Mesendoderm (in vitro differentiated cells): ENCODE measurements around the gene NFIA.

ENCODE experiments used
- DNase-seq: peaks from one replicate; pipeline ENCODE4 v3.0.0; 2013
- H2AK5ac ChIP-seq: 2 replicates; pipeline ENCODE4 v1.6.1; 2013; ENCODE audit warnings: low read length, inconsistent platforms
- H2BK120ac ChIP-seq: 2 replicates; pipeline ENCODE4 v1.6.1; 2013; ENCODE audit warnings: low read depth, mild to moderate bottlenecking, low read length, moderate library complexity, mixed read lengths
- H2BK15ac ChIP-seq: replicated peaks from 2 replicates; pipeline ENCODE4 v1.6.1; 2013; ENCODE audit warnings: low read depth, mild to moderate bottlenecking, moderate library complexity
- H2BK5ac ChIP-seq: 2 replicates; pipeline ENCODE4 v1.6.1; 2013; ENCODE audit warnings: low read length, inconsistent platforms
- H3K18ac ChIP-seq: 2 replicates; pipeline ENCODE4 v1.6.1; 2013; ENCODE audit warnings: mild to moderate bottlenecking, low read length, mixed read lengths
- H3K23ac ChIP-seq: one replicate; pipeline ENCODE4 v1.6.1; 2013; ENCODE audit warnings: low read length
- H3K27ac ChIP-seq: 2 replicates; pipeline ENCODE4 v1.5.1; 2013; ENCODE audit warnings: low read depth, mild to moderate bottlenecking, inconsistent platforms, low read length, moderate library complexity
- H3K27me3 ChIP-seq: 2 replicates; pipeline ENCODE4 v1.6.1; 2013; ENCODE audit warnings: low read length, control low read depth, mild to moderate bottlenecking, inconsistent platforms; ENCODE audit not compliant: insufficient read depth, poor library complexity
- H3K36me3 ChIP-seq: 2 replicates; pipeline ENCODE4 v1.6.1; 2013; ENCODE audit warnings: low read length, inconsistent platforms; ENCODE audit not compliant: control insufficient read depth, insufficient read depth
- H3K4ac ChIP-seq: one replicate; pipeline ENCODE4 v1.6.1; 2013; ENCODE audit warnings: low read depth, mild to moderate bottlenecking, low read length, moderate library complexity
- H3K4me1 ChIP-seq: 2 replicates; pipeline ENCODE4 v1.6.1; 2013; ENCODE audit warnings: low read depth, low read length, inconsistent platforms; ENCODE audit not compliant: control insufficient read depth
- H3K4me2 ChIP-seq: 2 replicates; pipeline ENCODE4 v1.6.1; 2013; ENCODE audit warnings: low read length
- H3K4me3 ChIP-seq: 2 replicates; pipeline ENCODE4 v1.5.1; 2013; ENCODE audit warnings: mild to moderate bottlenecking, low read length
- H3K56ac ChIP-seq: one replicate; pipeline ENCODE4 v1.6.1; 2013; ENCODE audit warnings: low read length
- H3K79me1 ChIP-seq: 2 replicates; pipeline ENCODE4 v1.6.1; 2013; ENCODE audit warnings: low read length, inconsistent platforms
- H3K79me2 ChIP-seq: 2 replicates; pipeline ENCODE4 v1.6.1; 2013; ENCODE audit warnings: mild to moderate bottlenecking, low read length; ENCODE audit not compliant: control insufficient read depth, insufficient read depth
- H3K9ac ChIP-seq: 2 replicates; pipeline ENCODE4 v1.6.1; 2013; ENCODE audit warnings: low read length, inconsistent platforms
- H4K5ac ChIP-seq: one replicate; pipeline ENCODE4 v1.6.1; 2013; ENCODE audit warnings: low read length
- H4K8ac ChIP-seq: one replicate; pipeline ENCODE4 v1.6.1; 2013; ENCODE audit warnings: low read depth, mild to moderate bottlenecking, control low read depth, low read length, moderate library complexity
- WGBS: extraction: QIAGEN DNeasy Blood & Tissue Kit; methylation state at CpG from one replicate; pipeline ENCODE4 v1.1.7; 2013; ENCODE audit warnings: low lambda C conversion rate, missing lambda C conversion rate; ENCODE audit not compliant: insufficient coverage; ENCODE audit errors: extremely low coverage; 5-methylcytosine and 5-hydroxymethylcytosine counted together

Gene NFIA

DNA sequence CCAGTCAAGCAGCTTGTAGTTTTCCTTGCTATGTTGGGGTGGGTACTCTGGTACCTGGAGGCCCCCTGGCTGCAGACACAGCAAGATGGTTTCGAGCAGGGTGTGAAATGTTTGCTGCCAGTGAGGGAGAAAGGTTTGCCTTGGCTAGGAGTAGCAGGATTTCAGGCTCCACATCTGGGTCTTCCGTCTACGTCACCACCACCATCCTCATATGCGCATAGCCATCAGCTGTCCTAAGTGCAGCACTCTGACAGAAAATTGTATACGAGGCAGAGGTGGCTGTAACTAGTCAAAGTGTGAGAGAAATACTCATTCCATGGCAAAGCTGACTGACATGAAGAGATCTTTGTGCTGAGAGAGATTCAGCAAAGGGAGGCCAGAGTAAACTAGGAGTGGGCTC lies 212.6 kb downstream of the NFIA start:
- Histone ChIP-seq H3K4me2 (no peak overlapping the region), H3K23ac (no peak overlapping the region), H4K8ac (no peak overlapping the region), H3K9ac (no peak overlapping the region), H3K4me1 (no peaks in the 10 kb centered on the region), H3K79me2 (no peaks in the 10 kb centered on the region), H3K56ac (no peak overlapping the region), H2BK120ac (no peak overlapping the region), H3K4me3 (no peak overlapping the region), H3K4ac (no peak overlapping the region), H3K79me1 (no peaks in the 10 kb centered on the region), H2AK5ac (no peak overlapping the region), H3K18ac (no peak overlapping the region), H3K27me3 (no peaks in the 10 kb centered on the region), H3K27ac (no peak overlapping the region), H2BK5ac (no peak overlapping the region), H2BK15ac (no peak overlapping the region), H3K36me3 (no peaks in the 10 kb centered on the region), H4K5ac (no peak overlapping the region)
- no CpG with 5 or more reads among the region's 5 CpGs for WGBS
- DNase-seq: no peak

DNA sequence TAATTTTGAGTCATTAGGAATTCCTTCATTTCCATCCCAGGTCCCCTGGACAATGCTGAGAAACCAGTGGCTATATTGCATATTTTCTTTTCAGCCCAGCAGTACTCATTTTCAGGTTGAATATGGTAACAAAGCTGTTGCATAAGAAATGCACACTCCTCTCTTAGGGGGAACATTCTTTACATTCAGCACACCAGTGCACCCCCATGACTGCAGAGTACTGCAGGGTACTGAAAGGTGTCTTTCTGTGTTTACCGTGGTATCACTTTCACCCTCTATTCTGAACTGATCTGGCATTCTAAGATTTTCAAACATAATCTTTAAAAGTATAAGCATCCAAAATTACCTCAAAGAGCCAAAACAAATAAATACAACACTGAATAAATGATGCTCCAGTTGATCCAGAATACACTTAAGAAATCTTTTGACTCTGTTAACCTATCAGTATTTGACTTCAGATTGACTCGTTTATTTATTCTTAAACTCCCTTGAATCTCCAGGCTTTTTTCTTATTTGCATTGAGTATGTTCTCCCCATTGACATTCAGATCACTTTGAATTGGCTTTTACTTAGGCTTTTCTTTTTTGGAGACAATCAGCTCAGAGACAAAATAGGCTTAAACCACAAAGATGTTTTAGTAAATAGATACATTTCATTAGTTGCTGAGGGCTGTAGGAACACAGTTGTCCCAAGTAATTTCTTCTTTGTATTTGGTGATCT lies 213.6 kb downstream of the NFIA start:
- Histone ChIP-seq H3K9ac (no peak overlapping the region), H2BK5ac (no peak overlapping the region), H3K36me3 (no peaks in the 10 kb centered on the region), H3K4me3 (no peak overlapping the region), H4K5ac (no peak overlapping the region), H3K18ac (no peak overlapping the region), H3K27me3 (no peaks in the 10 kb centered on the region), H3K4me2 (no peak overlapping the region), H4K8ac (no peak overlapping the region), H3K4ac (no peak overlapping the region), H3K4me1 (no peaks in the 10 kb centered on the region), H3K27ac (no peak overlapping the region), H2BK15ac (no peak overlapping the region), H3K23ac (no peak overlapping the region), H3K79me2 (no peaks in the 10 kb centered on the region), H2AK5ac (no peak overlapping the region), H3K56ac (no peak overlapping the region), H3K79me1 (no peaks in the 10 kb centered on the region), H2BK120ac (no peak overlapping the region)
- WGBS: no CpG with 5 or more reads among the region's 2 CpGs
- no peak for DNase-seq

DNA sequence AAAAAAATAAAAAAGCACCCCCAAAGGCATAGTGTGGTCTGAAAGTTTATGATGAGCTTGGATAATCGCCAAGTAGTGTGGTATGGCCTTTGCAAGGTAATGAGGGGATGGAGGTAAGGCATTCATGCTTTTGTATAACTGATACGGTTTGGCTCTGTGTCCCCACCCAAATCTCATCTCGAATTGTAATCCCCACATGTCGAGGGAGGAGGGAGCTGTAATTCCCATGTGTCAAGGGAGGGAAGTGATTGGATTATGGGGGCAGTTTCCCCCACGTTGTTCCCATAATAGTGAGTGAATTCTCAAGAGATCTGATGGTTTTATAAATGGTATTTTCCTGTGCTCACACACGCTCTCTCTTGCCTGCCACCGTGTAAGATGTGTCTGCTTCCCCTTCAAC lies 215.5 kb downstream of the NFIA start:
- Histone ChIP-seq H3K4me3 (no peak overlapping the region), H3K4me1 (peaks cover 2% of the 10 kb centered on the region), H2BK15ac (no peak overlapping the region), H3K4ac (no peak overlapping the region), H3K27ac (no peak overlapping the region), H3K9ac (no peak overlapping the region), H4K8ac (no peak overlapping the region), H3K36me3 (no peaks in the 10 kb centered on the region), H3K4me2 (no peak overlapping the region), H3K56ac (no peak overlapping the region), H3K79me1 (no peaks in the 10 kb centered on the region), H2BK120ac (no peak overlapping the region), H3K23ac (no peak overlapping the region), H4K5ac (no peak overlapping the region), H3K79me2 (no peaks in the 10 kb centered on the region), H2AK5ac (no peak overlapping the region), H3K18ac (no peak overlapping the region), H3K27me3 (no peaks in the 10 kb centered on the region), H2BK5ac (no peak overlapping the region)
- no CpG with 5 or more reads among the region's 7 CpGs for WGBS
- DNase-seq: no peak

DNA sequence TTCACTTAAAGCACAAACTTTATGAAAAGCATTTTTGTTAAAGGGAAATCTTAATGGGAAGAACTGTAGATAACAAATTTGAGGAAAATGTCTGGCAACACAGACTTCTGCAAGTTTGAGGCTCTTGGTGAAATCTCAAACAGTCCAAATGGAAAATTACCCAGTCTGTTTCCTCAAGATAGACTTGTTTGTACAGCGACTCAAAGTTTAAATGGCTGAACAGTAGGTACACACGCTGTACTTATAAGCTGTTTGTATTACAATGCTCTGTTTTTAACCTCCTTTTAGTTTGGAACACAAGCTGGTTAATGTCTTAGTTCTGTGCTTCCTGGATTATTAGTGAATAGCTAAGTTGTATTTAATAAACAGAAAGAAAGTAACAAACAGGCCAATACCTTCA lies 217.1 kb downstream of the NFIA start:
- Histone ChIP-seq H2BK15ac (no peak overlapping the region), H3K4me3 (no peak overlapping the region), H3K9ac (no peak overlapping the region), H3K56ac (no peak overlapping the region), H3K79me2 (no peaks in the 10 kb centered on the region), H3K36me3 (no peaks in the 10 kb centered on the region), H3K23ac (no peak overlapping the region), H2BK120ac (no peak overlapping the region), H2AK5ac (no peak overlapping the region), H3K79me1 (no peaks in the 10 kb centered on the region), H4K8ac (no peak overlapping the region), H2BK5ac (no peak overlapping the region), H3K27ac (no peak overlapping the region), H3K4ac (no peak overlapping the region), H3K18ac (no peak overlapping the region), H3K27me3 (no peaks in the 10 kb centered on the region), H4K5ac (no peak overlapping the region), H3K4me1 (peaks cover 2% of the 10 kb centered on the region), H3K4me2 (no peak overlapping the region)
- WGBS: no CpG with 5 or more reads among the region's 2 CpGs
- no peak for DNase-seq

DNA sequence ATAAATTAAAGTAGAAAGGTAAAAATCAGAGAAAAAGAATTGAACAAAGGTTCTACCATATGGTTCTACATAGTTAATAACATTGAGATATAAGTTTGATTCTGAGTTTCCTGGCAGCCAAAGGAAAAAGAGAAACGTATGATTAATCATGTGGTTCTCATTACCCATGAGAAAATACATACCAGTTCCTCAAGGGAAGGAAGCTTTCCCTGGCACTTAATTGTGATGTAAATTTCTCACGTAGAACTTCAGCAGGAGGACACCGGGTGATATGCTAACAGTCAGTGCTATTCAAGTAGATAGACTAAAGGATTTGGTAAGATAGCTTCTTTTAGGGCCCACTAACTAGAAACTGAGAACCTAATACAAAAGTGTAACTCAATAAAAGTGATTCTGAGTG lies 218.5 kb downstream of the NFIA start:
- H2BK15ac ChIP-seq: no peak overlapping the region
- no CpG with 5 or more reads among the region's 3 CpGs for WGBS
- no peaks in the 10 kb centered on the region for H3K79me1 ChIP-seq
- no peaks in the 10 kb centered on the region for H3K79me2 ChIP-seq
- no peak overlapping the region for H3K4me2 ChIP-seq
- no peak overlapping the region for H3K4me3 ChIP-seq
- H3K4me1 ChIP-seq: peaks cover 2% of the 10 kb centered on the region
- H3K36me3 ChIP-seq: no peaks in the 10 kb centered on the region
- no peak overlapping the region for H2AK5ac ChIP-seq
- H4K5ac ChIP-seq: no peak overlapping the region
- DNase-seq: peak; percentile 48
- no peak overlapping the region for H3K23ac ChIP-seq
- no peak overlapping the region for H4K8ac ChIP-seq
- no peak overlapping the region for H3K56ac ChIP-seq
- H3K4ac ChIP-seq: no peak overlapping the region
- H3K27me3 ChIP-seq: no peaks in the 10 kb centered on the region
- no peak overlapping the region for H2BK5ac ChIP-seq
- no peak overlapping the region for H3K27ac ChIP-seq
- H3K9ac ChIP-seq: no peak overlapping the region
- no peak overlapping the region for H3K18ac ChIP-seq
- no peak overlapping the region for H2BK120ac ChIP-seq
